Colonic mucosa (tissue), 4 donors: ENCODE data around the gene DNAH17. TPM values are rescaled to one million over a fixed set of nuclear protein-coding genes. Genes with fewer than 3 reads are reported as not detected.

ENCODE experiments used
- DNase-seq: peaks from one replicate; pipeline ENCODE4 v3.0.0-alpha.2; 2020
- H3K27ac ChIP-seq: fragments of 200-600 bp; one replicate; pipeline ENCODE4 v1.8.0; 2021
- H3K27me3 ChIP-seq: fragments of 200-600 bp; one replicate; pipeline ENCODE4 v1.8.0; 2021
- H3K36me3 ChIP-seq: fragments of 200-600 bp; one replicate; pipeline ENCODE4 v1.8.0; 2021
- H3K4me1 ChIP-seq: fragments of 200-600 bp; one replicate; pipeline ENCODE4 v1.8.0; 2021; ENCODE audit warnings: mild to moderate bottlenecking
- H3K4me3 ChIP-seq: fragments of 200-600 bp; one replicate; pipeline ENCODE4 v1.8.0; 2021
- H3K9ac ChIP-seq, 2 donors: one replicate each; pipeline ENCODE4 v1.7.0; 2013; ENCODE audit warnings: control low read depth in 2 of 2, low read depth in 2 of 2, low read length in 2 of 2
- H3K9me3 ChIP-seq: fragments of 200-600 bp; one replicate; pipeline ENCODE4 v1.8.0; 2021
- intact Hi-C: fragments of 100-400 bp; cut with DNase I; formaldehyde crosslinking; loops from one replicate; pipeline ENCODE4 v1.14.1; 2022
- total RNA-seq, 2 donors: library from RNA; stranded (reverse); fragmentation: NEBNext Ultra II Directional in 1 of 2; extraction: Animal tissue kit (Norgen Biotek cat#: 25700) in 1 of 2; gene quantifications; one replicate each; pipeline ENCODE4 v1.2.1, GENCODE V29; 2021
- TF ChIP-seq, protein P1 (sequence below): fragments of 200-600 bp; IDR thresholded peaks from one replicate; pipeline ENCODE4 v1.8.0; 2022; ENCODE audit warnings: antibody characterized with exemption, mild to moderate bottlenecking
- donor health status: healthy.
- donor health status: DM: no; HTN: no; CAD: no.
- donor health status: DM: no; HTN: no; CAD: no.

DNAH17 gene
- total RNA-seq, 2 donors from 2014 or later: 0.05 to 0.19 TPM

DNA sequence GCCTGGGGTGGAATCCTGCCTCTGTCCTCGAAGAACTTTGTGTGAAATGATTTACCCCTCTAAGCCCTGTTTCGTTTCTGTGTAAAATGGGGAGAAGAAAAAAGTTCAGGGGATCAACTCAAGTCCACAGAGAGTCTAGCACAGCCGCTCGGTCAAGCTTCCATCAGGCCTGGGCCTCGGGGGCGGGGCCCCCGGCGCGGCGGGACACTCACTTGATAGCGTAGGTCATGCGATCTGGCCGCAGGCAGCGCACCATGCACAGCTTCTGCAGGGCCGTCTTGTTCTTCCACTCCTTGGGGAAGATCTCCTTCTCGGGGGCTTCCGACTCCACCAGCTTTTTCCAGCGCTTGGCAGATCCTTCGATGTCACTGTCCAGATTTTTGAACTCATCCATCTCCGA lies 132.8 kb downstream of the DNAH17 start:
- intact Hi-C loops: no loop called here
- Histone ChIP-seq H3K4me1 (no peaks in the 10 kb centered on the region), H3K27ac (no peak overlapping the region), H3K9me3 (no peaks in the 10 kb centered on the region), H3K4me3 (no peak overlapping the region), H3K36me3 (no peaks in the 10 kb centered on the region), H3K27me3 (no peaks in the 10 kb centered on the region), H3K9ac (no peak overlapping the region)
- DNase-seq: no peak
- TF ChIP-seq, protein P1, sequence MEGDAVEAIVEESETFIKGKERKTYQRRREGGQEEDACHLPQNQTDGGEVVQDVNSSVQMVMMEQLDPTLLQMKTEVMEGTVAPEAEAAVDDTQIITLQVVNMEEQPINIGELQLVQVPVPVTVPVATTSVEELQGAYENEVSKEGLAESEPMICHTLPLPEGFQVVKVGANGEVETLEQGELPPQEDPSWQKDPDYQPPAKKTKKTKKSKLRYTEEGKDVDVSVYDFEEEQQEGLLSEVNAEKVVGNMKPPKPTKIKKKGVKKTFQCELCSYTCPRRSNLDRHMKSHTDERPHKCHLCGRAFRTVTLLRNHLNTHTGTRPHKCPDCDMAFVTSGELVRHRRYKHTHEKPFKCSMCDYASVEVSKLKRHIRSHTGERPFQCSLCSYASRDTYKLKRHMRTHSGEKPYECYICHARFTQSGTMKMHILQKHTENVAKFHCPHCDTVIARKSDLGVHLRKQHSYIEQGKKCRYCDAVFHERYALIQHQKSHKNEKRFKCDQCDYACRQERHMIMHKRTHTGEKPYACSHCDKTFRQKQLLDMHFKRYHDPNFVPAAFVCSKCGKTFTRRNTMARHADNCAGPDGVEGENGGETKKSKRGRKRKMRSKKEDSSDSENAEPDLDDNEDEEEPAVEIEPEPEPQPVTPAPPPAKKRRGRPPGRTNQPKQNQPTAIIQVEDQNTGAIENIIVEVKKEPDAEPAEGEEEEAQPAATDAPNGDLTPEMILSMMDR: no peak

DNA sequence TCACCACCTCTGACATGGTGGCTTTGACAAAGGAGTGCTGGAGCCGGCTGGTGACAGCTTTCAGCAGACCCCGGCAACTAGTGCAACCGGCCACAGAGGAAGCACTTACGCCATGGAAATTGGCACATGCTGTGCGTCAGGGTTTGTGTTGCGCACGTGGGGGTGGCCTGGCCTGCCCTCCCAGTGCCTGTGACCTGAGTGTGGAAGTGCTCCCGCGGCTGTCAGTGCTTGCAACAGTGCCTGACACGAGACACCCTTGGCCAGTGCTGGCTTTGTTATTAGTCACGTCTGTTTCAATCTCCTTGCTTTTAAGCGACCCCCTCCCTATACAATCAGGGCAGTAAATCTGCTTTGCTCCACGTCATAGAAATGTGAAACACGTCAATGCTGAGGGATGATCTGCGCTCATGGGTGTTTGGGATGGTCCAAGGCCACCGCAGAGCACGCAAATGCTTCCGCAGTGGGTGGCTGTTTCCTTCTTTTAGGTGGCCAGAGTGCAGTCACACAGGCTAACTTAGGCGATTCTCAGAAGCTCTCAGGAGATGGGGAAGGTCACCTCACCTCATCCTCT lies 134.5 kb downstream of the DNAH17 start:
- Histone ChIP-seq H3K4me3 (no peak overlapping the region), H3K27ac (no peak overlapping the region), H3K36me3 (no peaks in the 10 kb centered on the region), H3K4me1 (no peaks in the 10 kb centered on the region), H3K9me3 (no peaks in the 10 kb centered on the region), H3K9ac (peak overlapping the region in 1 of 2 donors; percentile 3), H3K27me3 (no peaks in the 10 kb centered on the region)
- TF ChIP-seq, protein P1: no peak
- intact Hi-C loops: no loop called here
- peak; percentile 39 for DNase-seq

DNA sequence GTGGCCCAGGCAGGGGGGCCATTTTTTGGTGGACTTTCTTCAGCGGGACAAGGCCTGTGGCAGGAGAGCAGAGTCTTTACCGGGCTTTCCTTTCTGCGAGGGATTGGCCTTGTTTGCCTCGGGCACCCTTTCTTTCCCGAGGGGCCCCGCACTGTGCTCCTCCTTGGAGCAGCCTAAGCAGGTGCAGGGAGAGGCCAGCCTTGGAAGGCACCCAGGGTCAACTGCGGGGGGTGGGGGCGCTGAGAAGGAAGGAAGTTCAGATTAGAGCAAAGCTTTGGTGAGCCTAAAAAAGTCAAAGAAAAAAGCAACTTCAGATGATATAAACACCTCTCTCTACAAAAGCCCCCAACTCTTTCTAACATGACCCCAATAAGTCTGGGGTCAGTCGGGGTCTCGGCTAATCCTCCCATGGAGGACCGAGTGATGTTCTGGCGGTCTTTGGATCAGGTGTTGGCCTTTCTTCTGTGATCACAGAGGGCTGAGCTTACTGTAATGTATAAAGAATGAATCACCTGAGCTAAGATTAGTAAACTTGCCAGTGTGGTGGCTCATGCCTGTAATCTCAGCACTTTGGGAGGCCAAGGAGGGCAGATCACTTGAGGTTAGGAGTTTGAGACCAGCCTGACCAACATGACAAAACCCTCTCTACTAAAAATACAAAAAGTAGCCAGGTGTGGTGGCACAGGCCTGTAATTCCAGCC lies 135.8 kb downstream of the DNAH17 start:
- no peaks in the 10 kb centered on the region for H3K9me3 ChIP-seq
- no peaks in the 10 kb centered on the region for H3K36me3 ChIP-seq
- H3K27me3 ChIP-seq: no peaks in the 10 kb centered on the region
- TF ChIP-seq, protein P1: no peak
- no peak overlapping the region for H3K4me3 ChIP-seq
- intact Hi-C loops: no loop called here
- H3K9ac ChIP-seq: no peak overlapping the region
- no peaks in the 10 kb centered on the region for H3K4me1 ChIP-seq
- no peak for DNase-seq
- H3K27ac ChIP-seq: no peak overlapping the region

DNA sequence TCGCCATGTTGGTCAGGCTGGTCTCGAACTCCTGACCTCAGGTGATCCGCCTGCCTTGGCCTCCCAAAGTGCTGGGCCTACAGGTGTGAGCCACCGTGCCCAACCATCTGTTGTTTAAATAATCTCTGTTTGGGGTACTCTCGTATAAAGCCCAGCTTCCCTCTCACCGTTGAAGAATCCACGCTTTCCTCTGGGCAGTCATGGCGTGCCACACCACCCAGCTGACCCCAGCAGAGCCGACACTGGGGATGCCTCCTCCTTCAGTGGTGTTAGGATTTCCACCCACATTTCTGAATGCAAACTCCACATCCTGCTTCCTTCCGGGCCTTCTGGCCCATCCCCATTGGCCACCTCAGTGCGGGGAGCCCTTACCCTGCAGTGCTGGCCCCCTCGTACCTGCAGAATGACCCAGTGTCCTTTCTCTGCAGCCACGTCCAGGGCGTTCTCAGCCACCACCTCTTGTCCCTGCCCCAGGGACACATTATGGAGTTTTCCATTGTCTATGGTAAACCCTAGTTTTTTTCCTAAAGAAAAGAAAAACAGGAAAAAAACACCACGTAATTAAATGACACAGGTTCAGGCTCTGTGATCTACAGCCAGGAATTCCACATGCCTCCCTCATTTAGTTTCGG lies 138.4 kb downstream of the DNAH17 start:
- Histone ChIP-seq H3K27ac (no peak overlapping the region), H3K9ac (no peak overlapping the region), H3K9me3 (no peaks in the 10 kb centered on the region), H3K4me1 (no peaks in the 10 kb centered on the region), H3K36me3 (no peaks in the 10 kb centered on the region), H3K27me3 (no peaks in the 10 kb centered on the region), H3K4me3 (no peak overlapping the region)
- no peak for DNase-seq
- TF ChIP-seq, protein P1: no peak
- intact Hi-C loops: no loop called here

DNA sequence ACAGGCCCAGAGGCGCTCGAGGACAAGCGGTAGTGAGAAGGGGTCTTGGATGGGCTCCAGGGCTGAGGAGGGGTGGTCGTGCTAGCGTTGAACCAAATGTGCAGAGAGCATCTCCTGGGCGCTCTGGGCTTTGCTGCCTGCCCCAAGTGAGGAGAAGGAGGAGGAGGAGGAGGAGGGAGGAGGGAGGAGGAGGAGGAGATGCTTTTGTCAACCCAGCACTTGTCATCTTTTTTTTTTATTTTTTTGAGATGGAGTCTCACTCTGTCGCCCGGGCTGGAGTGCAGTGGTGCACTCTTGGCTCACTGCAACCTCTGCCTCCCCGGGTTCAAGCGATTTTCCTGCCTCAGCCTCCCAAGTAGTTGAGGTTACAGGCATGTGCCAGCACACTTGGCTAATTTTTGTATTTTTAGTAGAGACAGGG lies 138.9 kb downstream of the DNAH17 start:
- TF ChIP-seq, protein P1: no peak
- intact Hi-C loops: no loop called here
- no peak overlapping the region for H3K9ac ChIP-seq
- no peaks in the 10 kb centered on the region for H3K4me1 ChIP-seq
- H3K36me3 ChIP-seq: no peaks in the 10 kb centered on the region
- no peak for DNase-seq
- no peaks in the 10 kb centered on the region for H3K27me3 ChIP-seq
- H3K27ac ChIP-seq: no peak overlapping the region
- H3K9me3 ChIP-seq: no peaks in the 10 kb centered on the region
- no peak overlapping the region for H3K4me3 ChIP-seq
